Astrocyte of the spinal cord (primary cell): ENCODE data around the gene SLC4A7.
A peak's percentile ranks its signal among the peaks of the same experiment; 100 is the strongest.

Source experiments
- DNase-seq: peaks from one replicate; pipeline ENCODE4 v3.0.0; 2011; ENCODE audit warnings: low read depth, low spot score
- H3K4me3 ChIP-seq: 2 replicates; pipeline ENCODE4 v1.5.1; 2011; ENCODE audit warnings: low read depth, mild to moderate bottlenecking, low read length, moderate library complexity
- CTCF ChIP-seq: IDR thresholded peaks from 2 replicates; pipeline ENCODE4 v1.5.1; 2012; ENCODE audit warnings: low read depth, mild to moderate bottlenecking, low read length, inconsistent platforms
- in situ Hi-C: cut with HindIII; loops from 2 replicates; pipeline ENCODE4 v1.10.0; 2017; ENCODE audit warnings: low sequenced_read_pairs

Gene SLC4A7

GRCh38 chr3:27507111-27507510 lies 22.9 kb upstream of the SLC4A7 start:
- TF ChIP-seq CTCF = no peak
- in situ Hi-C loops = no loop called here
- no peak for DNase-seq
- no peak overlapping the region for H3K4me3 ChIP-seq

- in situ Hi-C loops = no loop called here
- no peak for TF ChIP-seq CTCF
- no peak for DNase-seq
- no peak overlapping the region for H3K4me3 ChIP-seq
Measured at GRCh38 chr3:27504749-27505148, 20.6 kb upstream of the SLC4A7 start.

GRCh38 chr3:27503526-27503925 lies 19.3 kb upstream of the SLC4A7 start:
- H3K4me3 ChIP-seq = no peak overlapping the region
- in situ Hi-C loops = no loop called here
- DNase-seq = peak; percentile 68
- TF ChIP-seq CTCF = no peak

GRCh38 chr3:27501759-27502158 lies 17.6 kb upstream of the SLC4A7 start:
- H3K4me3 ChIP-seq = no peak overlapping the region
- no peak for TF ChIP-seq CTCF
- no peak for DNase-seq
- in situ Hi-C loops = no loop called here

- TF ChIP-seq CTCF = no peak
- DNase-seq = no peak
- H3K4me3 ChIP-seq = no peak overlapping the region
- in situ Hi-C loops = no loop called here
Measured at GRCh38 chr3:27500986-27501385, 16.8 kb upstream of the SLC4A7 start.

- in situ Hi-C loops = no loop called here
- H3K4me3 ChIP-seq = no peak overlapping the region
- DNase-seq = no peak
- TF ChIP-seq CTCF = no peak
Measured at GRCh38 chr3:27500035-27500434, 15.9 kb upstream of the SLC4A7 start.

- H3K4me3 ChIP-seq = no peak overlapping the region
- in situ Hi-C loops = no loop called here
- TF ChIP-seq CTCF = no peak
- no peak for DNase-seq
Measured at GRCh38 chr3:27494784-27495183, 10.6 kb upstream of the SLC4A7 start.
